Fibroblast of lung (primary cell): ENCODE data around the gene DLG2. TPM values are rescaled to one million over a fixed set of nuclear protein-coding genes. Genes with fewer than 3 reads are reported as not detected.

Source experiments
- DNase-seq, 2 donors: peaks; one replicate each; pipeline versions ENCODE4 v3.0.0 to v3.0.0-alpha.2; 2010; ENCODE audit warnings: low read depth in 2 of 2
- H2AFZ ChIP-seq: 2 replicates; pipeline ENCODE4 v1.5.1; 2012; ENCODE audit warnings: low read length, control low read depth, inconsistent platforms
- H3K27ac ChIP-seq: 2 replicates; pipeline ENCODE4 v1.5.1; 2011; ENCODE audit warnings: low read length, control low read depth; ENCODE audit not compliant: insufficient read depth
- H3K27me3 ChIP-seq: 2 replicates; pipeline ENCODE4 v1.5.1; 2011; ENCODE audit warnings: mild to moderate bottlenecking, low read length; ENCODE audit not compliant: control insufficient read depth, insufficient read depth
- H3K36me3 ChIP-seq: 2 replicates; pipeline ENCODE4 v1.5.1; 2011; ENCODE audit warnings: low read length; ENCODE audit not compliant: control insufficient read depth, insufficient read depth
- H3K4me1 ChIP-seq: 2 replicates; pipeline ENCODE4 v1.5.1; 2011; ENCODE audit warnings: low read length; ENCODE audit not compliant: control insufficient read depth, insufficient read depth; ENCODE audit errors: extremely low read depth
- H3K4me2 ChIP-seq: 2 replicates; pipeline ENCODE4 v1.5.1; 2011; ENCODE audit warnings: low read length, control low read depth; ENCODE audit not compliant: insufficient read depth; ENCODE audit errors: extremely low read depth
- H3K4me3 ChIP-seq, 4 experiments: fragments of 200-600 bp in 1 of 4; sonication (generic) in 1 of 4; replicated peaks in 1 of 4; 2 replicates each; pipeline ENCODE4 v1.5.1; 2011 to 2016; ENCODE audit warnings: low read length in 4 of 4, low read depth in 3 of 4, mild to moderate bottlenecking in 3 of 4, control low read depth in 2 of 4, inconsistent platforms in 1 of 4, mixed read lengths in 1 of 4; ENCODE audit not compliant: insufficient read depth in 1 of 4; ENCODE audit errors: control extremely low read depth in 1 of 4
- H3K79me2 ChIP-seq: 2 replicates; pipeline ENCODE4 v1.5.1; 2012; ENCODE audit warnings: mild to moderate bottlenecking, low read length, inconsistent platforms; ENCODE audit not compliant: control insufficient read depth, insufficient read depth
- H3K9ac ChIP-seq: 2 replicates; pipeline ENCODE4 v1.5.1; 2011; ENCODE audit warnings: mild to moderate bottlenecking, low read length, control low read depth; ENCODE audit not compliant: insufficient read depth
- H3K9me3 ChIP-seq: 2 replicates; pipeline ENCODE4 v1.5.1; 2012; ENCODE audit warnings: low read depth, low read length; ENCODE audit not compliant: control insufficient read depth, insufficient read depth
- H4K20me1 ChIP-seq: 2 replicates; pipeline ENCODE4 v1.5.1; 2011; ENCODE audit warnings: low read length; ENCODE audit not compliant: control insufficient read depth, insufficient read depth; ENCODE audit errors: extremely low read depth
- CTCF ChIP-seq, 2 donors: IDR thresholded peaks in 1 of 2; conservative IDR thresholded peaks in 1 of 2; 1 replicate in 1 of 2; 2 replicates in 1 of 2; pipeline ENCODE4 v1.5.1; 2011 to 2012; ENCODE audit warnings: low read length in 2 of 2, control low read depth in 1 of 2, inconsistent platforms in 1 of 2, low read depth in 1 of 2, mild to moderate bottlenecking in 1 of 2
- EZH2 ChIP-seq: IDR thresholded peaks from 2 replicates; pipeline ENCODE4 v1.5.1; 2012; ENCODE audit warnings: low read length, control low read depth, mild to moderate bottlenecking; ENCODE audit errors: missing control alignments
- polyA plus RNA-seq, 2 donors: library from polyadenylated mRNA; depleted of rRNA in 1 of 2; stranded (reverse) in 1 of 2; unstranded in 1 of 2; fragments of >200 nt; gene quantifications; 2 replicates each; pipeline ENCODE4 v1.2.1, GENCODE V29; 2011 to 2012; ENCODE audit warnings: missing spikeins in 1 of 2
- total RNA-seq: library from RNA; depleted of rRNA; stranded (reverse); fragments of >200 nt; gene quantifications from 2 replicates; pipeline ENCODE4 v1.2.1, GENCODE V29; 2014

DLG2 gene
- total and polyA plus RNA-seq, 2 donors (not counting 1 experiment from before 2014, with no cell fraction given) = 0.77 to 2.3 TPM

- Histone ChIP-seq H3K4me3 (no peak overlapping the region), H4K20me1 (no peaks in the 10 kb centered on the region), H3K9ac (no peak overlapping the region), H3K4me1 (no peaks in the 10 kb centered on the region), H3K36me3 (no peaks in the 10 kb centered on the region), H3K4me2 (no peak overlapping the region), H3K27ac (no peak overlapping the region), H3K27me3 (no peaks in the 10 kb centered on the region), H3K9me3 (no peaks in the 10 kb centered on the region), H3K79me2 (no peaks in the 10 kb centered on the region), H2AFZ (no peak overlapping the region)
- DNase-seq = peak in 1 of 2 donors; percentile 20
- TF ChIP-seq CTCF (conservative IDR thresholded peaks at IDR 0.05 in 1 of 2, IDR thresholded peaks at IDR 0.05 in 1 of 2; ENCODE audit: low read depth in 1 of 2, low read length in 2 of 2) (no peak), EZH2 (no peak)
Measured at GRCh38 chr11:84383576-84383975, 1243.6 kb downstream of the DLG2 start.

- no peaks in the 10 kb centered on the region for H4K20me1 ChIP-seq
- no peak overlapping the region for H3K4me3 ChIP-seq
- H2AFZ ChIP-seq = no peak overlapping the region
- DNase-seq = no peak
- no peaks in the 10 kb centered on the region for H3K27me3 ChIP-seq
- H3K4me2 ChIP-seq = no peak overlapping the region
- no peaks in the 10 kb centered on the region for H3K9me3 ChIP-seq
- no peak overlapping the region for H3K27ac ChIP-seq
- H3K4me1 ChIP-seq = no peaks in the 10 kb centered on the region
- no peak for TF ChIP-seq CTCF (conservative IDR thresholded peaks at IDR 0.05 in 1 of 2, IDR thresholded peaks at IDR 0.05 in 1 of 2; ENCODE audit: low read depth in 1 of 2, low read length in 2 of 2)
- TF ChIP-seq EZH2 = no peak
- no peak overlapping the region for H3K9ac ChIP-seq
- H3K79me2 ChIP-seq = no peaks in the 10 kb centered on the region
- H3K36me3 ChIP-seq = no peaks in the 10 kb centered on the region
Measured at GRCh38 chr11:84381666-84382065, 1245.5 kb downstream of the DLG2 start.

GRCh38 chr11:84372381-84372950 lies 1254.7 kb downstream of the DLG2 start:
- H2AFZ ChIP-seq = no peak overlapping the region
- no peak overlapping the region for H3K4me3 ChIP-seq
- no peak overlapping the region for H3K27ac ChIP-seq
- H3K9ac ChIP-seq = no peak overlapping the region
- no peak overlapping the region for H3K4me2 ChIP-seq
- H3K79me2 ChIP-seq = no peaks in the 10 kb centered on the region
- H3K36me3 ChIP-seq = no peaks in the 10 kb centered on the region
- no peaks in the 10 kb centered on the region for H3K4me1 ChIP-seq
- no peaks in the 10 kb centered on the region for H4K20me1 ChIP-seq
- no peak for DNase-seq
- no peak for TF ChIP-seq EZH2
- TF ChIP-seq CTCF (conservative IDR thresholded peaks at IDR 0.05 in 1 of 2, IDR thresholded peaks at IDR 0.05 in 1 of 2; ENCODE audit: low read depth in 1 of 2, low read length in 2 of 2) = no peak
- H3K9me3 ChIP-seq = no peaks in the 10 kb centered on the region
- H3K27me3 ChIP-seq = no peaks in the 10 kb centered on the region
